Kidney (tissue), 14 donors: ENCODE results near the gene PARP15. TPM values are rescaled to one million over a fixed set of nuclear protein-coding genes. Genes with fewer than 3 reads are reported as not detected.
"Not testable (repeated sequence)": the region's sequence is repeated elsewhere in the genome, so short reads cannot be mapped to it uniquely, and the experiment has no call there.

Experiments
- DNase-seq, 5 donors: peaks; one replicate each; pipeline ENCODE4 v3.0.0-alpha.2; 2013 to 2020
- FAIRE-seq: peaks from 2 replicates; lab custom pipeline; 2012; peaks lifted over from hg19 to GRCh38; lab: Jason Lieb, UNC
- H3K27ac ChIP-seq, 2 donors: one replicate each; pipeline ENCODE4 v1.7.0; 2013; ENCODE audit warnings: low read depth in 2 of 2, low read length in 2 of 2, inconsistent platforms in 1 of 2
- H3K27me3 ChIP-seq: one replicate; pipeline ENCODE4 v1.7.1; 2013; ENCODE audit warnings: low read length, inconsistent platforms; ENCODE audit not compliant: control insufficient read depth, insufficient read depth
- H3K36me3 ChIP-seq, 3 donors: one replicate each; pipeline versions ENCODE4 v1.7.0 to v1.7.1; 2013; ENCODE audit warnings: low read length in 3 of 3, control low read depth in 1 of 3, inconsistent platforms in 1 of 3; ENCODE audit not compliant: insufficient read depth in 3 of 3, control insufficient read depth in 2 of 3
- H3K4me1 ChIP-seq, 3 donors: one replicate each; pipeline versions ENCODE4 v1.7.0 to v1.7.1; 2013; ENCODE audit warnings: low read length in 3 of 3, inconsistent platforms in 1 of 3, low read depth in 1 of 3; ENCODE audit not compliant: control insufficient read depth in 2 of 3, insufficient read depth in 2 of 3
- H3K4me3 ChIP-seq, 3 donors: one replicate each; pipeline versions ENCODE4 v1.7.0 to v1.8.1; 2013; ENCODE audit warnings: low read length in 3 of 3, control low read depth in 1 of 3, inconsistent platforms in 1 of 3
- H3K9ac ChIP-seq, 3 donors: one replicate each; pipeline versions ENCODE4 v1.7.0 to v1.7.1; 2013; ENCODE audit warnings: low read length in 3 of 3, control low read depth in 1 of 3, inconsistent platforms in 1 of 3
- H3K9me3 ChIP-seq, 3 donors: one replicate each; pipeline versions ENCODE4 v1.7.0 to v1.7.1; 2013; ENCODE audit warnings: low read length in 3 of 3, control low read depth in 1 of 3, inconsistent platforms in 1 of 3; ENCODE audit not compliant: control insufficient read depth in 2 of 3, insufficient read depth in 1 of 3
- intact Hi-C: fragments of 100-400 bp; cut with DNase I; formaldehyde crosslinking; loops from one replicate; pipeline ENCODE4 v1.11.1; 2022
- polyA plus RNA-seq: library from polyadenylated mRNA; stranded (reverse); fragments of 350-450 nt; fragmentation: Illumina TruSeq; extraction: RNeasy Lipid Tissue Mini Kit (QIAGEN cat#74804); gene quantifications from one replicate; pipeline ENCODE4 v1.2.3, GENCODE V29; 2014; ENCODE audit warnings: low read depth, low replicate concordance; ENCODE audit not compliant: insufficient read depth
- total RNA-seq: library from RNA; stranded (reverse); fragmentation: NEBNext Ultra II Directional; extraction: Animal tissue kit (Norgen Biotek cat#: 25700); gene quantifications from one replicate; pipeline ENCODE4 v1.2.1, GENCODE V29; 2021
- TF ChIP-seq, protein P1 (sequence below): IDR thresholded peaks from 3 replicates; pipeline ENCODE4 v1.5.1; 2012; ENCODE audit warnings: mild to moderate bottlenecking, moderate library complexity, borderline replicate concordance; ENCODE audit not compliant: insufficient read depth; ENCODE audit errors: extremely low read depth
- donor health status: control.
- donor health status: control.
- donor health status: control.
- donor health status: control.
- donor health status: control.
- donor health status: DM: yes; HTN: yes; CAD: no.
- donor health status: Normal renal cell carcinoma (clear cell type).

Gene PARP15
- total and polyA plus RNA-seq, 2 donors from 2014 or later, result 4.9 TPM; not detected in 1

DNA sequence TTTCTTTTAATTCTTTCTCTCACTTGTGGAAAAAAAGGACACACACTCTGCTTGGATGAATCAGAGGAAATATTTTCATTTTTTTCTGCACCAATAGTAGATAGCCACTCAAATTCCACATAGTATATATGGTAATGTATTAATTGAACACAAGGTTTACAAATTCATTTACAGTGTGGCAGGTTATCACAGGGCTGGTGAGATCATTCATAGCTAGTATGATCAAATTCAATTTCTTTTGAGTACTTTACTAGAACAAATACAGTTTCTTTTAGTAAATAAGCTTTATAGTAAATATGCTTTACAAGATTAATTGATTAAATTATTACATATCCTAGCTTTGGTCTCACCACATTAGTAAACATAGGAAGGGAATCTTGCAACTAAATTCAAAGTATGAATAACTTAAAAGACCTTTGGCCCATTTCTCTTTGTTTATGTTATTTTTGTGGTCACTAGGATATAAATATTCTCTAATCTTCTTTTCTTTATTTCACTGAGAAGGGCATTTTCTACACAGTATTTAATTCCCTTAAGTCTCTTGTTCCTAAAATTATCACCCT lies 63.1 kb downstream of the PARP15 start:
- Histone ChIP-seq H3K27ac (no peak overlapping the region), H3K4me3 (no peak overlapping the region), H3K4me1 (no peaks in the 10 kb centered on the region), H3K36me3 (no peaks in the 10 kb centered on the region), H3K27me3 (no peaks in the 10 kb centered on the region), H3K9ac (no peak overlapping the region), H3K9me3 (no peaks in the 10 kb centered on the region)
- intact Hi-C loops, result no loop called here
- TF ChIP-seq, protein P1, sequence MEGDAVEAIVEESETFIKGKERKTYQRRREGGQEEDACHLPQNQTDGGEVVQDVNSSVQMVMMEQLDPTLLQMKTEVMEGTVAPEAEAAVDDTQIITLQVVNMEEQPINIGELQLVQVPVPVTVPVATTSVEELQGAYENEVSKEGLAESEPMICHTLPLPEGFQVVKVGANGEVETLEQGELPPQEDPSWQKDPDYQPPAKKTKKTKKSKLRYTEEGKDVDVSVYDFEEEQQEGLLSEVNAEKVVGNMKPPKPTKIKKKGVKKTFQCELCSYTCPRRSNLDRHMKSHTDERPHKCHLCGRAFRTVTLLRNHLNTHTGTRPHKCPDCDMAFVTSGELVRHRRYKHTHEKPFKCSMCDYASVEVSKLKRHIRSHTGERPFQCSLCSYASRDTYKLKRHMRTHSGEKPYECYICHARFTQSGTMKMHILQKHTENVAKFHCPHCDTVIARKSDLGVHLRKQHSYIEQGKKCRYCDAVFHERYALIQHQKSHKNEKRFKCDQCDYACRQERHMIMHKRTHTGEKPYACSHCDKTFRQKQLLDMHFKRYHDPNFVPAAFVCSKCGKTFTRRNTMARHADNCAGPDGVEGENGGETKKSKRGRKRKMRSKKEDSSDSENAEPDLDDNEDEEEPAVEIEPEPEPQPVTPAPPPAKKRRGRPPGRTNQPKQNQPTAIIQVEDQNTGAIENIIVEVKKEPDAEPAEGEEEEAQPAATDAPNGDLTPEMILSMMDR, result no peak
- DNase-seq, result no peak
- no peak for FAIRE-seq

GRCh38 chr3:122642935-122643334 lies 65.5 kb downstream of the PARP15 start:
- FAIRE-seq, result no peak
- no peaks in the 10 kb centered on the region for H3K9me3 ChIP-seq
- intact Hi-C loops, result no loop called here
- peaks cover 0 to 3% (median 0%) of the 10 kb centered on the region in 3 donors for H3K4me1 ChIP-seq
- no peak overlapping the region for H3K4me3 ChIP-seq
- H3K27me3 ChIP-seq, result no peaks in the 10 kb centered on the region
- H3K9ac ChIP-seq, result no peak overlapping the region
- TF ChIP-seq, protein P1, result no peak
- no peaks in the 10 kb centered on the region for H3K36me3 ChIP-seq
- H3K27ac ChIP-seq, result no peak overlapping the region
- DNase-seq, result no peak

DNA sequence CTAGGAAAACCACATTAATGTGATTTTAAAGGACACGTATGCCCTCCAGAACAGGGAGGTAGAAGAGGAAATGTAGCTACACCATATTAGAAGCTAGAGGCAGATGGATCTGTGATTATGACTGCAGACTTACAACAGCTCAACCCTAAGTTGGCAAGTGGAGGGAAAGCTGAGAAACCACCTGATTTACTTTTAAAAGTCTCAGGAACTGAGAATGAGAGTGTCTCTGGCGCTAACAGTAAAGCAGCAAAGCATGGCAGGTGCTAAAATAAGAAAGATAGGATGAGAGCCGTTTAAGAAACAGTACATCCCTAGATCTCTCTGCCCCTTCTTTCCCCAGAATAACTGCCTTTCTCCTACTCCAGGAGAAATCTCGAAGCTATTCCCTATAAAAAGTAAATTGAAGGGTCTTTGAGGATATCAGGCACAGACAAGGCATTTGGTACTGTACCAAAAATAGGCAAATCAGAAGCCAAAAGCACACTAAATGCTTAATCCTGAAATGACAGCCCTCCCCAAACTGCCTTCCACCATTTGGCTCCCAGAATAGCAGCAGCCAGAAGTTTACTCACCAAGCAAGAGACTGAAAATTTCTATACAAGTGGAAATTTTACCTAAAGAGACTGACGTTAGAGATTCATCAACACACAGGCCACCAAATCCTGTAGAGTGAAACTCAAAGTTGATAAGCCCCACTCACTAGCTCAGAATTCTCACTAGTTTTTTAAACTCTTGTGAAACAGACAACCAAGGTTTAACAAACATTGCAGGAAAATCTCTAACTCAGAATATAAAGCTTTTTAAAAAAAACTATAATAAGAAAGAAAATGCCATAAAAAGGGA lies 68.9 kb downstream of the PARP15 start:
- TF ChIP-seq, protein P1, result no peak
- Histone ChIP-seq H3K27ac (no peak overlapping the region), H3K9ac (peak overlapping the region in 1 of 3 donors; percentile 32), H3K36me3 (no peaks in the 10 kb centered on the region), H3K27me3 (no peaks in the 10 kb centered on the region), H3K4me3 (no peak overlapping the region), H3K9me3 (no peaks in the 10 kb centered on the region), H3K4me1 (peaks cover 0 to 3% (median 0%) of the 10 kb centered on the region in 3 donors)
- intact Hi-C loops, result no loop called here
- DNase-seq, result no peak
- FAIRE-seq, result no peak

GRCh38 chr3:122651233-122651907 lies 73.9 kb downstream of the PARP15 start:
- H3K4me1 ChIP-seq, DNase-seq, H3K27ac ChIP-seq, H3K27me3 ChIP-seq, H3K36me3 ChIP-seq, H3K9me3 ChIP-seq, FAIRE-seq, intact Hi-C loops, H3K9ac ChIP-seq, H3K4me3 ChIP-seq: not testable (repeated sequence)

DNA sequence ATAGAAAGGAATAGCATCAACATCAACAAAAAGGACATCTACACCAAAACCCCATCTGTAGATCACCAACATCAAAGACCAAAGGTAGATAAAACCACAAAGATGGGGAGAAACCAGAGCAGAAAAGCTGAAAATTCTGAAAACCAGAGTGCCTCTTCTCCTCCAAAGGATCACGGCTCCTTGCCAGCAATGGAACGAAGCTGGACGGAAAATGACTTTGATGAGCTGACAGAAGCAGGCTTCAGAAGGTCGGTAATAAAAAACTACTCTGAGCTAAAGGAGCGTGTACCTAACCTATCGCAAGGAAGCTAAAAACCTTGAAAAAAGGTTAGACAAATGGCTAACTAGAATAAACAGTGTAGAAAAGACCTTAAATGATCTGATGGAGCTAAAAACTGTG lies 74.5 kb downstream of the PARP15 start:
- DNase-seq, H3K9me3 ChIP-seq, H3K27ac ChIP-seq, intact Hi-C loops, FAIRE-seq, H3K4me1 ChIP-seq, H3K4me3 ChIP-seq, H3K36me3 ChIP-seq, H3K9ac ChIP-seq, H3K27me3 ChIP-seq: not testable (repeated sequence)

- H3K27me3 ChIP-seq, H3K9ac ChIP-seq, H3K4me1 ChIP-seq, H3K27ac ChIP-seq, intact Hi-C loops, H3K36me3 ChIP-seq, H3K9me3 ChIP-seq, DNase-seq, H3K4me3 ChIP-seq: not testable (repeated sequence)
- FAIRE-seq, result peak; percentile 62
Observed at GRCh38 chr3:122658336-122658735, 80.9 kb downstream of the PARP15 start.
